ENCODE measurements around the gene LARGE1. TPM values are rescaled to one million over a fixed set of nuclear protein-coding genes. Genes with fewer than 3 reads are reported as not detected.

The LARGE1 gene
- total RNA-seq, 1 experiment from 2014 or later = 2.5 TPM

GRCh38 chr22:33909075-33909458, 11.2 kb downstream of the LARGE1 start:
- Histone ChIP-seq H3K4me1 (ENCODE audit: control insufficient read depth, insufficient read depth, low read length) (no peaks in the 10 kb centered on the region), H3K36me3 (ENCODE audit: control insufficient read depth, insufficient read depth, low read length) (no peaks in the 10 kb centered on the region), H3K9me3 (ENCODE audit: control insufficient read depth, insufficient read depth, low read depth, low read length) (no peaks in the 10 kb centered on the region), H3K27ac (ENCODE audit: low read length) (no peak overlapping the region), H3K4me3 (ENCODE audit: low read depth in 2 of 2, low read length in 2 of 2) (no peak overlapping the region), H3K27me3 (ENCODE audit: control insufficient read depth, insufficient read depth, low read length) (no peaks in the 10 kb centered on the region)
- ChIA-PET CTCF (no interaction called here), POLR2A (no interaction called here)
- TF ChIP-seq CTCF (IDR thresholded peaks at IDR 0.05) (no peak), TCF7L2 (IDR thresholded peaks at IDR 0.05; ENCODE audit: low read depth, low read length) (no peak), POLR2AphosphoS5 (IDR thresholded peaks at IDR 0.05; ENCODE audit: low read depth, low read length) (no peak), SIN3A (IDR thresholded peaks at IDR 0.05; ENCODE audit: borderline replicate concordance, insufficient read depth, low read depth, low read length) (no peak)
- TF ChIP-seq, protein P1, sequence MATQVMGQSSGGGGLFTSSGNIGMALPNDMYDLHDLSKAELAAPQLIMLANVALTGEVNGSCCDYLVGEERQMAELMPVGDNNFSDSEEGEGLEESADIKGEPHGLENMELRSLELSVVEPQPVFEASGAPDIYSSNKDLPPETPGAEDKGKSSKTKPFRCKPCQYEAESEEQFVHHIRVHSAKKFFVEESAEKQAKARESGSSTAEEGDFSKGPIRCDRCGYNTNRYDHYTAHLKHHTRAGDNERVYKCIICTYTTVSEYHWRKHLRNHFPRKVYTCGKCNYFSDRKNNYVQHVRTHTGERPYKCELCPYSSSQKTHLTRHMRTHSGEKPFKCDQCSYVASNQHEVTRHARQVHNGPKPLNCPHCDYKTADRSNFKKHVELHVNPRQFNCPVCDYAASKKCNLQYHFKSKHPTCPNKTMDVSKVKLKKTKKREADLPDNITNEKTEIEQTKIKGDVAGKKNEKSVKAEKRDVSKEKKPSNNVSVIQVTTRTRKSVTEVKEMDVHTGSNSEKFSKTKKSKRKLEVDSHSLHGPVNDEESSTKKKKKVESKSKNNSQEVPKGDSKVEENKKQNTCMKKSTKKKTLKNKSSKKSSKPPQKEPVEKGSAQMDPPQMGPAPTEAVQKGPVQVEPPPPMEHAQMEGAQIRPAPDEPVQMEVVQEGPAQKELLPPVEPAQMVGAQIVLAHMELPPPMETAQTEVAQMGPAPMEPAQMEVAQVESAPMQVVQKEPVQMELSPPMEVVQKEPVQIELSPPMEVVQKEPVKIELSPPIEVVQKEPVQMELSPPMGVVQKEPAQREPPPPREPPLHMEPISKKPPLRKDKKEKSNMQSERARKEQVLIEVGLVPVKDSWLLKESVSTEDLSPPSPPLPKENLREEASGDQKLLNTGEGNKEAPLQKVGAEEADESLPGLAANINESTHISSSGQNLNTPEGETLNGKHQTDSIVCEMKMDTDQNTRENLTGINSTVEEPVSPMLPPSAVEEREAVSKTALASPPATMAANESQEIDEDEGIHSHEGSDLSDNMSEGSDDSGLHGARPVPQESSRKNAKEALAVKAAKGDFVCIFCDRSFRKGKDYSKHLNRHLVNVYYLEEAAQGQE (IDR thresholded peaks at IDR 0.05; ENCODE audit: insufficient read depth in 1 of 2, low read depth in 2 of 2, low read length in 1 of 2) = no peak
- no peak for DNase-seq (ENCODE audit: low read depth, low spot score)
- in situ Hi-C loops (cut with HindIII; ENCODE audit: low pct_unique_long_range_greater_than_20kb, low sequenced_read_pairs) = no loop called here
- ATAC-seq = no peak
- BruUV-seq (replicated peaks) = no TSS peak
- intact Hi-C loops (cut with micrococcal nuclease; ENCODE audit: unreplicated experiment) = no loop called here

DNA sequence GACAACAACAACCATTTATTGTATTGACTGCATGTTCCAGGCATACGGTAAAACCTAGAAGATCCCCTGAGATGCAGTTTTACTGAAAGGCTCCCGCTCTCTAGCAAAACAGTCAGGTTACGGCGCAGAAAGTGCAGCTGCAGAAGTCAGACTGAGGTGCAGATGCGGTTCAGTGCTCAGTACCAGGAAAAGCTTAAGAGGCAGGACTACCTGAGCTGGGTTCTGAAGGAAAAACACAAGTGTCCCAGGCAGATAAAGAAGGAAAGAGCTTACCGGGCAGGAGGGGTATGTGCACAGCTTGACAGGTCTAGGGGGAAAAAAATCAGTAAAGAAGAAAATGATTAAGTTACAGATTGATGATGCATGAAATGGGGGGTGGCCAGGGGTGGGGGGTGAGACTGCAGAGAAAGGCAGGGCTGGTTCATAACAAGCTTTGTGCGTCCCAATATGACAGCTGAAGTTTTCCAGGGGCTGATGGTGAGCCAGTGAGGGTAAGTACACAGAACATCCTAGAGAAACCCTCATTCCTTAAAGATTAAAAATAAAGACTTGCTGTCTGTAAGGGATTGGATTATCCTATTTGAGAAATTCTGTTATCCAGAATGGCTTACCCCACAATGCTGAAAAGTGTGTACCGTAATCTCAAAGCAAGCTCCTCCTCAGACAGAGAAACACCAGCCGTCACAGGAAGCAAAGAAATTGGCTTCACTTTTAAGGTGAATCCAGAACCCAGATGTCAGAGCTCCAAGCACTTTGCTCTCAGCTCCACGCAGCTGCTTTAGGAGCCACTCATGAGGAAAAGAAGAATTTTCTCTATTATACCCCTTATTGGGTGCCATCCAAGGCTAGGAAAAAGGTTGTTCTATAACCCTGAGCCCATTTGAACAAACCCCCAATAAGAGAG, 11.9 kb downstream of the LARGE1 start:
- TF ChIP-seq POLR2AphosphoS5 (IDR thresholded peaks at IDR 0.05; ENCODE audit: low read depth, low read length) (no peak), TCF7L2 (IDR thresholded peaks at IDR 0.05; ENCODE audit: low read depth, low read length) (no peak), SIN3A (IDR thresholded peaks at IDR 0.05; ENCODE audit: borderline replicate concordance, insufficient read depth, low read depth, low read length) (no peak), CTCF (IDR thresholded peaks at IDR 0.05) (no peak)
- TF ChIP-seq, protein P1 (IDR thresholded peaks at IDR 0.05; ENCODE audit: insufficient read depth in 1 of 2, low read depth in 2 of 2, low read length in 1 of 2) = no peak
- Histone ChIP-seq H3K4me1 (ENCODE audit: control insufficient read depth, insufficient read depth, low read length) (no peaks in the 10 kb centered on the region), H3K9me3 (ENCODE audit: control insufficient read depth, insufficient read depth, low read depth, low read length) (no peaks in the 10 kb centered on the region), H3K4me3 (ENCODE audit: low read depth in 2 of 2, low read length in 2 of 2) (no peak overlapping the region), H3K27me3 (ENCODE audit: control insufficient read depth, insufficient read depth, low read length) (no peaks in the 10 kb centered on the region), H3K27ac (ENCODE audit: low read length) (no peak overlapping the region), H3K36me3 (ENCODE audit: control insufficient read depth, insufficient read depth, low read length) (no peaks in the 10 kb centered on the region)
- intact Hi-C loops (cut with micrococcal nuclease; ENCODE audit: unreplicated experiment) = no loop called here
- ATAC-seq = no peak
- POLR2A ChIA-PET = no interaction called here
- in situ Hi-C loops (cut with HindIII; ENCODE audit: low pct_unique_long_range_greater_than_20kb, low sequenced_read_pairs) = no loop called here
- BruUV-seq (replicated peaks) = no TSS peak
- DNase-seq (ENCODE audit: low read depth, low spot score) = no peak
- CTCF ChIA-PET = no interaction called here

Data from Panc1 (cell line).